A673 (cell line): Measurements from ENCODE around the gene DNAH8. TPM values are rescaled to one million over a fixed set of nuclear protein-coding genes. Genes with fewer than 3 reads are reported as not detected.

Experiments
- BruUV-seq: library from RNA; stranded (reverse); fragments of 400-500 nt; replicated peaks from 2 replicates; lab custom pipeline; 2021; lab: Mats Ljungman, UMichigan
- CTCF ChIA-PET: fragments of 300-600 bp; sonication (Branson Sonifier 250); formaldehyde crosslinking; loops from one replicate; lab custom pipeline; 2022; ENCODE audit warnings: antibody characterized with exemption; lab: Charles Lee
- POLR2A ChIA-PET: fragments of 300-600 bp; sonication (Branson Sonifier 250); formaldehyde crosslinking; loops from one replicate; lab custom pipeline; 2022; ENCODE audit warnings: antibody characterized with exemption; ENCODE audit not compliant: low non-redundant PET; lab: Charles Lee
- DNase-seq: peaks from one replicate; pipeline ENCODE4 v3.0.0-alpha.2; 2015; ENCODE audit warnings: low spot score
- H3K27ac ChIP-seq: fragments of 200-600 bp; sonication (generic); 2 replicates; pipeline ENCODE4 v1.5.1; 2016; ENCODE audit warnings: mixed run types, low read depth, mild to moderate bottlenecking, mixed read lengths, antibody characterized with exemption, low read length; ENCODE audit not compliant: poor library complexity, severe bottlenecking
- H3K27me3 ChIP-seq: fragments of 200-600 bp; sonication (generic); replicated peaks from 2 replicates; pipeline ENCODE4 v1.6.1; 2017; ENCODE audit warnings: mixed run types, low read depth, mild to moderate bottlenecking, mixed read lengths, antibody characterized with exemption, low read length; ENCODE audit not compliant: insufficient read depth, poor library complexity
- H3K36me3 ChIP-seq: fragments of 200-600 bp; sonication (generic); 2 replicates; pipeline ENCODE4 v1.6.1; 2016; ENCODE audit warnings: mixed run types, mild to moderate bottlenecking, mixed read lengths, antibody characterized with exemption, low read length; ENCODE audit not compliant: insufficient read depth, poor library complexity, severe bottlenecking
- H3K4me1 ChIP-seq: fragments of 200-600 bp; sonication (generic); 2 replicates; pipeline ENCODE4 v1.6.1; 2017; ENCODE audit warnings: mixed run types, mild to moderate bottlenecking, mixed read lengths, antibody characterized with exemption, low read length; ENCODE audit not compliant: insufficient read depth, poor library complexity, severe bottlenecking
- H3K4me3 ChIP-seq: fragments of 200-600 bp; sonication (generic); 2 replicates; pipeline ENCODE4 v1.5.1; 2016; ENCODE audit warnings: low read depth, mixed run types, mild to moderate bottlenecking, mixed read lengths, low read length; ENCODE audit not compliant: poor library complexity, severe bottlenecking
- H3K9me3 ChIP-seq: fragments of 200-600 bp; sonication (generic); 2 replicates; pipeline ENCODE4 v1.6.1; 2016; ENCODE audit warnings: mixed run types, low read depth, mild to moderate bottlenecking, mixed read lengths, antibody characterized with exemption, low read length; ENCODE audit not compliant: poor library complexity, severe bottlenecking
- CTCF ChIP-seq: fragments of 300-800, 200-600 bp; sonication (generic); conservative IDR thresholded peaks from 2 replicates; pipeline ENCODE4 v1.5.1; 2017; ENCODE audit warnings: low read depth, mild to moderate bottlenecking, antibody characterized with exemption, low read length, moderate library complexity, mixed read lengths
- EZH2 ChIP-seq: fragments of 200-600 bp; sonication (generic); IDR thresholded peaks from 2 replicates; pipeline ENCODE4 v1.6.1; 2017; ENCODE audit warnings: borderline replicate concordance, low read depth, mild to moderate bottlenecking, mixed read lengths, antibody characterized with exemption, low read length; ENCODE audit not compliant: poor library complexity, severe bottlenecking
- intact Hi-C: fragments of 100-400 bp; cut with micrococcal nuclease; formaldehyde crosslinking; loops from one replicate; pipeline ENCODE4 v1.10.0; 2022; ENCODE audit not compliant: unreplicated experiment
- total RNA-seq: library from RNA; stranded (reverse); gene quantifications from 2 replicates; pipeline ENCODE4 v1.2.3, GENCODE V29; 2021

DNAH8 gene
- total RNA-seq, 1 experiment from 2014 or later: not detected

- peaks cover 68% of the 10 kb centered on the region for H3K27me3 ChIP-seq
- ChIA-PET CTCF (no interaction called here), POLR2A (no interaction called here)
These were observed 23.1 kb downstream of the DNAH8 start for GRCh38 chr6:38738261-38738660.

GRCh38 chr6:38739532-38739931 lies 24.4 kb downstream of the DNAH8 start:
- Histone ChIP-seq H3K4me3 (no peak overlapping the region), H3K9me3 (no peaks in the 10 kb centered on the region), H3K4me1 (no peaks in the 10 kb centered on the region), H3K27me3 (peaks cover 77% of the 10 kb centered on the region), H3K36me3 (no peaks in the 10 kb centered on the region), H3K27ac (no peak overlapping the region)
- no peak for TF ChIP-seq EZH2
- TF ChIP-seq CTCF: peak; percentile 55
- no TSS peak for BruUV-seq
- no peak for DNase-seq
- ChIA-PET POLR2A (no interaction called here), CTCF (interaction anchor here (1.3 kb wide), 1 partner anchor 133 kb away, joined by 3 read pairs; no protein-coding TSS in a partner anchor)
- intact Hi-C loops: no loop called here

More at GRCh38 chr6:38738261-38738660, 23.1 kb downstream of the DNAH8 start:
- DNase-seq: no peak
- no peak for TF ChIP-seq EZH2
- TF ChIP-seq CTCF: no peak
- no peaks in the 10 kb centered on the region for H3K4me1 ChIP-seq
- no peak overlapping the region for H3K27ac ChIP-seq
- H3K36me3 ChIP-seq: no peaks in the 10 kb centered on the region
- H3K9me3 ChIP-seq: no peaks in the 10 kb centered on the region
- no peak overlapping the region for H3K4me3 ChIP-seq
- BruUV-seq: no TSS peak
- intact Hi-C loops: no loop called here

- Histone ChIP-seq H3K27me3 (peaks cover 30% of the 10 kb centered on the region), H3K27ac (no peak overlapping the region), H3K4me1 (no peaks in the 10 kb centered on the region), H3K9me3 (no peaks in the 10 kb centered on the region), H3K4me3 (no peak overlapping the region), H3K36me3 (no peaks in the 10 kb centered on the region)
- ChIA-PET CTCF (no interaction called here), POLR2A (no interaction called here)
- no peak for TF ChIP-seq CTCF
- TF ChIP-seq EZH2: no peak
- no TSS peak for BruUV-seq
- DNase-seq: no peak
- intact Hi-C loops: no loop called here
These were observed 34.4 kb downstream of the DNAH8 start for GRCh38 chr6:38749473-38749872.
